GM21786 (cell line): ENCODE results near the gene ABHD13.

ENCODE experiments used
- ATAC-seq: cut with Tn5 transposase; IDR thresholded peaks from one replicate; pipeline ENCODE4 v1.9.1; 2021; ENCODE audit not compliant: unreplicated experiment

The ABHD13 gene

GRCh38 chr13:108281901-108282300 is 63.7 kb downstream of the ABHD13 start:
- no peak for ATAC-seq

DNA sequence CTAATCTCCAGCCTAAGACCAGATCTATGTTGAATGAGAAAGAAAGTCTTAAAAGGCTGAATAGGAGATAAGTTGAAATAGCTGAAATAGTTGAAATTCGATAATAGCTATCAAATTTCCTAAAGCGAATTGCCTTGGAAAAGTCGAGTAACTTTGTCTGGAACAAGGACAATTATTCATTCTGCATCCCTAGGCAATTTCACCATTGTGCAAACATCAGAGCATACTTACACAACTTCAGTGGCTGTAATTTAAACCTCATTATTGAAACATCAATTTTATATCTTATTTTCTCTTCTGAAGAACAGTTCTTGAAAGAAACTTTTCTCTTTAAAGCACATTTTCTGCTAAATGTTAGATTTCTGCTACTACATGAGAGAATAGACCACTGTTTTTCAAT is 64.9 kb downstream of the ABHD13 start:
- no peak for ATAC-seq
